GM21360 (cell line): Measurements from ENCODE around the gene ATP10B.

Experiments used
- ATAC-seq: cut with Tn5 transposase; IDR thresholded peaks from one replicate; pipeline ENCODE4 v1.9.1; 2021; ENCODE audit warnings: mild to moderate bottlenecking, moderate library complexity; ENCODE audit not compliant: unreplicated experiment

The ATP10B gene

DNA sequence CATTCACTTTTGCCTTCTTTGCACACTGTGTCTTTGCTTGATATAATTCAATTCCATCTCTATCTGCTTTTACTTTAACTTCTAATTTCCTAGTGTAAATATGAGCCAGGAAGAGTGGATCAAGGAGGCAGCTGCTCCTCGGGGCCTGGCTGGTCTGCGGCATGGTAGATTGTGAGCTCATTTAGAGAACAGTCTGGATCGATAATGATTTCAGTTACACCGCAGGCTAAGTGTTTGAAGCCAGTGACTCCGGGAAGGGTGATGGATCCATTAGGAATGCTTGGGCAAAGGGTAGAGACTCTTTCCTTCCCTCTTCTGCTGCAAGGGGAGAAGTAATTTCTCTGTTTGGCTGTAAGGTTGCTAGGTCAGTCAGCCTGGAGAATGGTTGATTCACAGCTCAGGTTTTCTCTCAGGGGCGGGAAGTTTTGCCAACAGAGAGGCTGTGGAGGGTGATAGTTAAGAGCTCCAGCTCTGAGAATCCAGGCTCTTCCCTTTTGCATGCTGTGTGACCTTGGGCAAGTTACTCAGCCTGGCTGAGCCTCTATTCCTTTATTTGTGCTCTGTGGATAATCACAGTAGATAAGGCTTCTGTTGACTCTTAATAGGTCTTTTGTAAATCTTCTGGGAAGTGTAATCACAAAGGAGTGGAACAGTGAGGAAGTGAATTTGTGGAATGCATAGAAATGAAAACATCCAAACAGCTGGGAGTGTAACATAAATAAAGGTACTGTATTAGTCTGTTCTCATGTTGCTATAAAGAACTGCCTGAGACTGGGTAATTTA lies 331.2 kb downstream of the ATP10B start:
- ATAC-seq: no peak

DNA sequence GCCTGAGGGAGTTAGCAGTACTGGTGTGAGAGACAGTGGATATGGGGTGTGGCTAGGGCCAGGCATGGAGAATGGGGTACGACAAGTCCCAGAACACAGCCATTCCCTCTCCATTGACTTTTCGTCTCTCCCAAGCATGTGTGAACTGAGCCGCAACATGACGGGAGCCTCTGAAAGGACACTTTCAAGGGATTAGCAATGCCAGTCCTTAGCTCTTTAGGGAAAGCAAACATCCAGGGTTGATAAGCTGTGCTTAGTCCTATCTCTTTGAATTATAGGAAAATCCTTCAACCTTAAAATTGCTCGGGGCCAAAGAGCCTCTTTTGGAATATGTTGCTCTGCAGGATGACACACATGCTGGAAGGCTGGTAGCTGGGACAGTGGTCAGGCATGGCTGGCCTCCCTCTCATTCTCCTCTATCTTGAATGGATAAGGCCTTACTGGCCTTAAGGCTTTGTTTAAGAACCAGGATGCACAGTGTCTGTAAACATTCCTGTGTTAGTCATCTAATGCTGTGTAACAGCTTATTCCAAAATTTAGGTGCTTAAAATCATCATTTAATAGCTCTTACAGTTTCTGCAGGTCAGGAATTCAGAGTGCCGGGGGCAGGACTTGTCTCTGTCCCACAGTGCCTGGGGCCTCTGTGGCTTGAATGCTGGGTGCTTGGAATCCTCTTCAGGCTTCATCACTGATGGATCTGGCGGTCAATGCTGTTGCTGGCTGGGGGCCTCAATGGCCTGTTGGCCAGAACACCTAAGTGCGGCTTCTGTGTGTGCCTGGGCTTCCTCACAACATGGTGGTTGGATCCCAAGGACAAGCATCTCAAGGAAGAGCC lies 335.1 kb downstream of the ATP10B start:
- ATAC-seq: no peak

DNA sequence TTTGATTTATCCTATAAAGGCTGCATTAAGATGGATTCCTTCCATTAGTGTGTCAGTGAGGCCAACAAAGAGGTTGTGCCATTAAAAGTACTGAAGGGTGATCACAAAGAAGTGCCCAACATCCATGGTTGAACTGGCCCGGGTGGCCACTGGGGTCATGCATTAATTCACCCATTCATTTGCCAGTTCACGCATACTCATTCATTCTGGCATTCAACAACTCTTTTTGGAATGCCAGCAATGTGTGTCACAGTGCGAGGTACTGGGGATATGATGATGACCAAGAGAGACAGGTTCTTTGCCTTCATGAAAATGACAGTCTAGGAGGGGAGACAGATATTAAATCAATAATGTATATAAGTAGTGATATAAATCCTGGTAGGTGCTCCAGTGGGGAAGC lies 337.1 kb downstream of the ATP10B start:
- ATAC-seq: no peak

DNA sequence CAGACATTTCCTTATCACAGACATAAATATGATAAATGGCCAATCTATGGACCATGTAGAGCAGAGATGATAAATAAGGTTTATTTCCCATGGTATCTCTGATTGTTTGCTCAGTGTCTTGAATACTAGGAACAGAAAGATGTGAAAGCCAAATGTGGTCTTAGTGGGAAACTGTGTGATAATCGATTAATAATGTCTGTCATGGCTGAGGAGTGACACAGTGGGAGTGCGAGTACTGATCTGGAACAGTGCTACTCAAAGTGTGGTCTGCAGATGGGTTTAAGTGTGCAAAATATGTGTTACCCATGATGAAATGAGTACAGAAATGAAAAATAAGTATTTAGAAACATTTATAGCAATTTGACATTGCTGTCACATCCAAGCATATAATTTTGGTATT lies 337.8 kb downstream of the ATP10B start:
- no peak for ATAC-seq

DNA sequence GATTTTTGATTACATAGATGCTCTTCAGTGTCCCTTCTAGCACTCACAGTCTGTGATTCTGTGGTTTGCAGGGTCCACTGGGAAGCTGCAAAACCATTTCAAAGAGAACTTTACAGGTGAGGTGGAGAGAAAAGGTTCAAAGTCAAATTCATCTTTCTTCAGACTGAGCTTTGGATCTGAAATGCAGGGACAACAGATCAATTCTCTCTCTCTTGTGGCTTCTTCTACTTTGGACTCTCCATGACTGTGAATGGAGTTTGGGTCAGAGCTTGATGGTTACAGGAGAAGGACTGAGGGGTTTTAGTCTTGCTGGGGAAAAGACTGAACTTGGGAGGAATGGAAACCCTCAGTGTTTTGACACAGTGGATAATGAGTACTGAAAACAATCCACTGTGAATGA lies 338.5 kb downstream of the ATP10B start:
- no peak for ATAC-seq
